ENCODE results near the gene ZNF446. TPM values are rescaled to one million over a fixed set of nuclear protein-coding genes. Genes with fewer than 3 reads are reported as not detected.

The ZNF446 gene
- total RNA-seq, 1 experiment from 2014 or later, result 6.0 TPM

DNA sequence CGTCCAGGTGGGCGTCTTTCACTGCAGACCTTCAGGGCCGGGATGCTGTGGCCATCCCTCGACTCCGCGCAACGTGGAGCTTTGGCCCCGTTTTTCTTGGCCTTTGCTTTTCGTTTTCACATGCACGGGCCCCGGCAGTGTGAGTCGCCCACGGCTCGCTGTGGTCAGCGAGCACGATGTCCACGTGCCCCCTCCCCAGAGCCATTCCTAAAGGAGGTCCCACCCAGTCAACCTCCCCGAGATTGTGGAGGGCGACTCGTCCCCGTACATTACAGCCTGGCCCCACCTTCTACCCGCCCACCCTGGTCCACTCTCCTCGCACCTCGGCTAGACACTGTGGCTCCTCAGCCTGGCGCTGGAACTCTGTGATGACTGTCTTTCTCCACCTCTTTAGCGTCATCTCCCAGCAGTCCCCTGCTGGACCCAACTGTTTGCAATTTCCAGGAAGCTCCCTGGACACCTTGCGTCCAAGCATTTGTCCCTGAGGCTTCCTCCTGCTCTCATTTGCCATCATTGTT, 405 bp downstream of the ZNF446 start:
- H3K4me3 Mint-ChIP-seq, result peak overlapping the region; percentile 89
- ATAC-seq, result no peak
- DNase-seq (ENCODE audit: low spot score), result no peak
- no peaks in the 10 kb centered on the region; the same call in none of the 2 replicates for H3K27me3 Mint-ChIP-seq (ENCODE audit: low read depth)
- peaks cover 9% of the 10 kb centered on the region for H3K4me1 Mint-ChIP-seq
- H3K9me3 Mint-ChIP-seq, result no peaks in the 10 kb centered on the region
- H3K27ac Mint-ChIP-seq, result peak overlapping the region; percentile 50; the same call in 1 of the 2 replicates
- POLR2A ChIA-PET, result no interaction called here
- CTCF ChIA-PET, result interaction anchor here (1.0 kb wide), 1 partner anchor 19 kb away, joined by 4 read pairs; no protein-coding TSS in a partner anchor
- no peaks in the 10 kb centered on the region for H3K36me3 Mint-ChIP-seq
- TF ChIP-seq, protein P1, sequence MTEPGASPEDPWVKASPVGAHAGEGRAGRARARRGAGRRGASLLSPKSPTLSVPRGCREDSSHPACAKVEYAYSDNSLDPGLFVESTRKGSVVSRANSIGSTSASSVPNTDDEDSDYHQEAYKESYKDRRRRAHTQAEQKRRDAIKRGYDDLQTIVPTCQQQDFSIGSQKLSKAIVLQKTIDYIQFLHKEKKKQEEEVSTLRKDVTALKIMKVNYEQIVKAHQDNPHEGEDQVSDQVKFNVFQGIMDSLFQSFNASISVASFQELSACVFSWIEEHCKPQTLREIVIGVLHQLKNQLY (CRISPR knock-in tag; IDR thresholded peaks at IDR 0.05), result no peak
- no peak for TF ChIP-seq GTF2I (CRISPR knock-in tag; conservative IDR thresholded peaks at IDR 0.05)
- TF ChIP-seq ELF4 (CRISPR knock-in tag; IDR thresholded peaks at IDR 0.05; ENCODE audit: low read depth), result no peak
- TF ChIP-seq, protein P2, sequence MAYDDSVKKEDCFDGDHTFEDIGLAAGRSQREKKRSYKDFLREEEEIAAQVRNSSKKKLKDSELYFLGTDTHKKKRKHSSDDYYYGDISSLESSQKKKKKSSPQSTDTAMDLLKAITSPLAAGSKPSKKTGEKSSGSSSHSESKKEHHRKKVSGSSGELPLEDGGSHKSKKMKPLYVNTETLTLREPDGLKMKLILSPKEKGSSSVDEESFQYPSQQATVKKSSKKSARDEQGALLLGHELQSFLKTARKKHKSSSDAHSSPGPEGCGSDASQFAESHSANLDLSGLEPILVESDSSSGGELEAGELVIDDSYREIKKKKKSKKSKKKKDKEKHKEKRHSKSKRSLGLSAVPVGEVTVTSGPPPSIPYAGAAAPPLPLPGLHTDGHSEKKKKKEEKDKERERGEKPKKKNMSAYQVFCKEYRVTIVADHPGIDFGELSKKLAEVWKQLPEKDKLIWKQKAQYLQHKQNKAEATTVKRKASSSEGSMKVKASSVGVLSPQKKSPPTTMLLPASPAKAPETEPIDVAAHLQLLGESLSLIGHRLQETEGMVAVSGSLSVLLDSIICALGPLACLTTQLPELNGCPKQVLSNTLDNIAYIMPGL (CRISPR knock-in tag; IDR thresholded peaks at IDR 0.05), result no peak
- peak; percentile 21; the same call in 1 of the 2 replicates for TF ChIP-seq FOXP1 (CRISPR knock-in tag; IDR thresholded peaks at IDR 0.05; ENCODE audit: borderline replicate concordance)
- TF ChIP-seq ZNF396 (CRISPR knock-in tag; IDR thresholded peaks at IDR 0.05; ENCODE audit: borderline replicate concordance), result no peak
- no peak for TF ChIP-seq CREB1 (CRISPR knock-in tag; IDR thresholded peaks at IDR 0.05)
- TF ChIP-seq NR1H2 (CRISPR knock-in tag; IDR thresholded peaks at IDR 0.05), result no peak
- no peak for TF ChIP-seq TCF7 (CRISPR knock-in tag; IDR thresholded peaks at IDR 0.05; ENCODE audit: low read depth)
- TF ChIP-seq ZBTB43 (CRISPR knock-in tag; IDR thresholded peaks at IDR 0.05), result no peak
- TF ChIP-seq, protein P3, sequence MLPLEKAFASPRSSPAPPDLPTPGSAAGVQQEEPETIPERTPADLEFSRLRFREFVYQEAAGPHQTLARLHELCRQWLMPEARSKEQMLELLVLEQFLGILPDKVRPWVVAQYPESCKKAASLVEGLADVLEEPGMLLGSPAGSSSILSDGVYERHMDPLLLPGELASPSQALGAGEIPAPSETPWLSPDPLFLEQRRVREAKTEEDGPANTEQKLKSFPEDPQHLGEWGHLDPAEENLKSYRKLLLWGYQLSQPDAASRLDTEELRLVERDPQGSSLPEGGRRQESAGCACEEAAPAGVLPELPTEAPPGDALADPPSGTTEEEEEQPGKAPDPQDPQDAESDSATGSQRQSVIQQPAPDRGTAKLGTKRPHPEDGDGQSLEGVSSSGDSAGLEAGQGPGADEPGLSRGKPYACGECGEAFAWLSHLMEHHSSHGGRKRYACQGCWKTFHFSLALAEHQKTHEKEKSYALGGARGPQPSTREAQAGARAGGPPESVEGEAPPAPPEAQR (CRISPR knock-in tag; IDR thresholded peaks at IDR 0.05), result no peak
- TF ChIP-seq ZMAT4 (CRISPR knock-in tag; IDR thresholded peaks at IDR 0.05), result no peak
- no peak for TF ChIP-seq SMAD4 (CRISPR knock-in tag; IDR thresholded peaks at IDR 0.05)
- TF ChIP-seq ZNF532 (CRISPR knock-in tag; IDR thresholded peaks at IDR 0.05; ENCODE audit: borderline replicate concordance), result no peak
- TF ChIP-seq ZNF317 (CRISPR knock-in tag; IDR thresholded peaks at IDR 0.05; ENCODE audit: borderline replicate concordance, low read depth), result no peak
- no peak; the same call in none of the 2 replicates for TF ChIP-seq MYBL2 (CRISPR knock-in tag; IDR thresholded peaks at IDR 0.05)
- TF ChIP-seq STAT6 (CRISPR knock-in tag; conservative IDR thresholded peaks at IDR 0.05; ENCODE audit: low read depth), result no peak
- TF ChIP-seq, protein P4, sequence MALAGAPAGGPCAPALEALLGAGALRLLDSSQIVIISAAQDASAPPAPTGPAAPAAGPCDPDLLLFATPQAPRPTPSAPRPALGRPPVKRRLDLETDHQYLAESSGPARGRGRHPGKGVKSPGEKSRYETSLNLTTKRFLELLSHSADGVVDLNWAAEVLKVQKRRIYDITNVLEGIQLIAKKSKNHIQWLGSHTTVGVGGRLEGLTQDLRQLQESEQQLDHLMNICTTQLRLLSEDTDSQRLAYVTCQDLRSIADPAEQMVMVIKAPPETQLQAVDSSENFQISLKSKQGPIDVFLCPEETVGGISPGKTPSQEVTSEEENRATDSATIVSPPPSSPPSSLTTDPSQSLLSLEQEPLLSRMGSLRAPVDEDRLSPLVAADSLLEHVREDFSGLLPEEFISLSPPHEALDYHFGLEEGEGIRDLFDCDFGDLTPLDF (CRISPR knock-in tag; IDR thresholded peaks at IDR 0.05), result no peak
- TF ChIP-seq ZNF219 (CRISPR knock-in tag; IDR thresholded peaks at IDR 0.05; ENCODE audit: borderline replicate concordance), result no peak
- no peak for TF ChIP-seq ATF1 (CRISPR knock-in tag; IDR thresholded peaks at IDR 0.05)
- TF ChIP-seq E2F4 (CRISPR knock-in tag; IDR thresholded peaks at IDR 0.05; ENCODE audit: borderline replicate concordance, low read depth), result 0 out of 2 replicates have a peak, but pooled peaks have one; percentile 51
- 0 out of 2 replicates have a peak, but pooled peaks have one; percentile 46 for TF ChIP-seq NFE2L1 (CRISPR knock-in tag; IDR thresholded peaks at IDR 0.05)
